ENCODE measurements around the gene CEP68.

Gene CEP68

DNA sequence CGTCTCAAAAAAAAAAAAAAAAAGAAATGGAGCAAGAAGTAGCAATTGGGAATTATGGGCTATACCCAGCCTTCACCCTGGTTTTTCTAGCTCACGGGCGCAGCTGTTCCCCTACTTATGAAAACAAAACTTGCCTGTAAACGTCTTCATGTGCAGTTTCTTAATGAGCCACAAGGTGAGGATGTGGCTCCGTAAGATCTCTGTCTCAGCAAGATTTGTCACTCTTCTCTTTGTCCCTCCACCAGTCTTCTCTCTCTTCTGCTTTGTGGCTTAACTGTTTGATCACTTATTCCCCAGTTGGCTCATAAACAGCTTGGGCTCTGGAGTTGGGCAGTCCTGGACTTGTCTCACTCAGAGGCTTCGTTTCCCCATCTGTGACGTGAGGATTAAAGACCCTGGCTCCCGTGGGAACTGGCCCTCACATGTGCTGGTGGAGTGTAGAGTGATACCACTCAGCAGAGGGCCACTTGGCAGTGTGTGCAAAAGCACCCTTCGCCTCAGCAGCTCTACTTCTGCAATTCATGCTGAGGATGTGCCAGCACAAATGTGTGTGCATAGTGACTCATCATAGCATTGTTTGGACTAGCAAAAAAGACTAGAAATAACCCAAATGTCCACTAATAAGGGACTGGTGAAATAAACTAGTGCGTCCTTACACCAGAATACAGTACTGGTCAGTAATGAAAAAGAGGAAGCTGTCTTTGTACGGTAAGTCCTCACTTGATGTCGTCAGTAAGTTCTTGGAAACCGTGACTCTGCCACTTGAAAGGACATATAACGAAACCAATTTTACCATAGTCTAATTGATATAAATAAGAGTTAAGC, 8.7 kb downstream of the CEP68 start:
- DNase-seq (ENCODE audit: insufficient read length) = peak; percentile 56
- no peak for TF ChIP-seq POLR2A (IDR thresholded peaks at IDR 0.05; ENCODE audit: low read depth, low read length)
- no peak for TF ChIP-seq TAF1 (IDR thresholded peaks at IDR 0.05; ENCODE audit: borderline replicate concordance, low read depth, low read length)
- TF ChIP-seq POLR2AphosphoS5 (IDR thresholded peaks at IDR 0.05; ENCODE audit: low read depth, low read length) = no peak
- FAIRE-seq = peak; percentile 33

DNA sequence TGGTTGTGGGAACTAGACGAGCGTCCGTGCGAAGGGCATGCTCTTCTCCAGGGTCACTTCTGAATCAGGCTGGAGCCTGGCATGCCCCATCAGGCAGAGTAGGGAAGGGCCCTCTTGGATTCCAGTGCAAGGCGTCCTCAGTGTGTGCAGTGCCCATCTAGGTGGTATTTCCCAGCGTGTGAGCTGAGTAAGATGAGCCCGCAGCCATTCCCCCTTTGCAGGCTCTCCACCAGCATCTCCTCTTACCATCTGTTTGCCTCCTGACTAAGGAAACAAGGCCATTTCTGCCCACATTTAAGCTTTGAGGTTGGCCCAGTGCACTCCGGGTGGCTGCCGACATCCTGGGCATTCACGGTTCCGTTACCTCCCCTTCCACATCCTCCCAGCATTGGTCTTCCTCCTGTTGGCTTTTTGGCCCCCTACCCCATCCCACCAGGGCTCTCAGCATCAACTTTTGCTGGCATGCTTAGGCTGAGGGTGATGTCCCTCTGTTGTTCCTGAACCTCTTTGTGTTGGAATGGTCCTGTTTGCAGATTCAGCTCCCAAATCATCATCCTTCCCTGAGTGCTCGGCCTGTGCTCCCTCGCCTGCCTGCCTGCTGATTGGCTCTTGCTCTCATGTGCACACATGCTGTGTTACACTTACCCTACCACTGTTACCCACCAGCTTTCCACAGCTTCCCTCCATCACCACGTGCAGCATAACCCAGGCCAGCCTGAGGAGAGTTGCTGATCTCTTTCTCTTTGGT, 11.8 kb downstream of the CEP68 start:
- TF ChIP-seq POLR2A (IDR thresholded peaks at IDR 0.05; ENCODE audit: low read depth, low read length) = no peak
- DNase-seq (ENCODE audit: insufficient read length) = no peak
- no peak for FAIRE-seq

DNA sequence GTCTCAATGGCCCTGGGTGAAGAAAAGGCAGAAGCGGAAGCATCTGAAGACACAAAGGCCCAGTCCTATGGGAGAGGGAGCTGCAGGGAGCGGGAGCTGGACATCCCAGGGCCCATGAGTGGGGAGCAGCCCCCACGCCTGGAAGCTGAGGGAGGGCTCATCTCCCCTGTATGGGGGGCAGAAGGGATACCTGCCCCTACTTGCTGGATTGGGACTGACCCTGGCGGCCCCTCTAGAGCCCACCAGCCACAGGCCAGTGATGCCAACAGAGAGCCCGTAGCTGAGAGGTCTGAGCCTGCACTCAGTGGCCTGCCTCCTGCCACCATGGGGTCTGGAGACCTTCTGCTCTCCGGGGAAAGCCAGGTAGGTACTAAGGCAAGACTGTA, 13.2 kb downstream of the CEP68 start:
- FAIRE-seq = no peak
- no peak for DNase-seq (ENCODE audit: insufficient read length)
- TF ChIP-seq TAF1 (IDR thresholded peaks at IDR 0.05; ENCODE audit: borderline replicate concordance, low read depth, low read length) (no peak), POLR2AphosphoS5 (IDR thresholded peaks at IDR 0.05; ENCODE audit: low read depth, low read length) (no peak), POLR2A (IDR thresholded peaks at IDR 0.05; ENCODE audit: low read depth, low read length) (no peak)

DNA sequence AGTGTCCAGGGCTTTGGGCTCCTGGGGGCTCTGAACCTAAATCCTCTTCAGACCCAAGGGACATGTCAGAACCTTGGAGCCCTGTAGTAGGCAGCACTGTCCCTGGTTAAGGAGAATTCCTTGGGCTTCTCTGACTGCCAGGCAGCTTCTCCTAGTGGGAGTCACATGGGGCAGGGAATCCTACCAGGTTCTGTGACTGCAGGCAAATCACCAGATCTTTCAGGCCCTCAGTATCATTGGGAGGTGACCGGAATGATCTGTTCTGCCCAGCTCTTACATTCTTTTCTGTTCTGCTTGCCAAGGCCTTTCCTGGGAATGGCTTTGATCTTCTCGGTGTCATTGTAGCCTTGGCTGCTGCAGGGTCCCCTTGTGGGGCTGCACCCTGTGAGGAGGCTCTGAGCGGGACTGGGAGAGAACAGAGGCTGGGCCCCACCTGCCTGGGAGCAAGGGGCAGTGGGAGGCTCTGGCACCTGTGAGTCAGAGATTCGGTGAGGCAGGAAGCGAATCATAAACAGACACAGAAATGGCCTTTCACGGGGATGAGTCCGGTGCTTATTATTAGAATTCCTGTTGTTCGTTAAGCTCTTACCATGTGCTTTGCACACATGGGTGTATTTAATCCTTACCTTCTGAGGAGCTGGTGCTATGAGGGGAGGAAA, 14.1 kb downstream of the CEP68 start:
- DNase-seq (ENCODE audit: insufficient read length) = no peak
- no peak for TF ChIP-seq TAF1 (IDR thresholded peaks at IDR 0.05; ENCODE audit: borderline replicate concordance, low read depth, low read length)
- no peak for TF ChIP-seq POLR2AphosphoS5 (IDR thresholded peaks at IDR 0.05; ENCODE audit: low read depth, low read length)
- no peak for TF ChIP-seq POLR2A (IDR thresholded peaks at IDR 0.05; ENCODE audit: low read depth, low read length)
- FAIRE-seq = no peak

DNA sequence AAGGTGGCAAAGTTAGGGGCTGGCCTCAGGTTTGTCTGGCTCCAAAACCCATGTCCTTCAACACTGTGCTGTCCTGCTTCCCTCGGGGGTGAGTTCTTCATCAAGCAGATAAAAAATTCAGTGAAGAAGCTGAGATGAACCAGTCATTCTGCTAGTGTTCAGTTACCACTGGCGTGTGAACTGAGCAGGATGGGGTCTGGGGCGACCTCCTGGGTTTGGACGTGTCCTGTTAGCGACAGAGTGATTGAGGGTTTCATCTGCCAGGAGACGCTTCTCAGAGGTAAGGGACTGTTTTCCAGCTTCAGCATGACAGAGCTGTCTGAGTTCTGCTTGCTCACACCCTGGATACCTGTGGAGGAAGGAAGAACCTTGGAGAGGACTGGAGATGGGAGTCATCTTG, 14.6 kb downstream of the CEP68 start:
- no peak for DNase-seq (ENCODE audit: insufficient read length)
- no peak for FAIRE-seq
- TF ChIP-seq TAF1 (IDR thresholded peaks at IDR 0.05; ENCODE audit: borderline replicate concordance, low read depth, low read length) = no peak
- TF ChIP-seq POLR2A (IDR thresholded peaks at IDR 0.05; ENCODE audit: low read depth, low read length) = no peak
- no peak for TF ChIP-seq POLR2AphosphoS5 (IDR thresholded peaks at IDR 0.05; ENCODE audit: low read depth, low read length)

DNA sequence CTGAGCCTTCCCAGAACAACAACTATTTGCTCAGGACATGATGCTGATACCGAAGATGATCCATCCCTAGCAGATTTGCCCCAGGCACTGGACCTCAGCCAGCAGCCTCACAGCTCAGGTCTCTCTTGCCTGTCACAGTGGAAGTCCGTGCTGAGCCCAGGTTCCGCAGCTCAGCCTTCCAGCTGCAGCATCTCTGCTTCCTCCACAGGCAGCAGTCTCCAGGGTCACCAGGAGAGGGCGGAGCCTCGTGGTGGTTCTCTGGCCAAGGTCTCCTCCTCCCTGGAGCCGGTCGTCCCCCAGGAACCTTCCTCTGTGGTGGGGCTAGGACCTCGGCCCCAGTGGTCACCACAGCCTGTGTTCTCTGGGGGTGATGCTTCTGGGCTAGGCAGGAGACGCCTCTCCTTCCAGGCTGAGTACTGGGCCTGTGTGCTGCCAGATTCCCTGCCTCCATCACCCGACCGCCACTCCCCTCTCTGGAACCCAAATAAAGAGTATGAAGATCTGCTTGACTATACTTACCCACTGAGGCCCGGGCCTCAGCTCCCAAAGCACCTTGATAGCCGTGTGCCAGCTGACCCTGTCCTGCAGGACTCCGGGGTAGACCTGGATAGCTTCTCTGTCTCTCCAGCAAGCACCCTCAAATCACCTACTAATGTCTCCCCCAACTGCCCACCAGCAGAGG, 15.4 kb downstream of the CEP68 start:
- TF ChIP-seq TAF1 (IDR thresholded peaks at IDR 0.05; ENCODE audit: borderline replicate concordance, low read depth, low read length) = no peak
- no peak for TF ChIP-seq POLR2A (IDR thresholded peaks at IDR 0.05; ENCODE audit: low read depth, low read length)
- no peak for TF ChIP-seq POLR2AphosphoS5 (IDR thresholded peaks at IDR 0.05; ENCODE audit: low read depth, low read length)
- no peak for DNase-seq (ENCODE audit: insufficient read length)
- FAIRE-seq = no peak

DNA sequence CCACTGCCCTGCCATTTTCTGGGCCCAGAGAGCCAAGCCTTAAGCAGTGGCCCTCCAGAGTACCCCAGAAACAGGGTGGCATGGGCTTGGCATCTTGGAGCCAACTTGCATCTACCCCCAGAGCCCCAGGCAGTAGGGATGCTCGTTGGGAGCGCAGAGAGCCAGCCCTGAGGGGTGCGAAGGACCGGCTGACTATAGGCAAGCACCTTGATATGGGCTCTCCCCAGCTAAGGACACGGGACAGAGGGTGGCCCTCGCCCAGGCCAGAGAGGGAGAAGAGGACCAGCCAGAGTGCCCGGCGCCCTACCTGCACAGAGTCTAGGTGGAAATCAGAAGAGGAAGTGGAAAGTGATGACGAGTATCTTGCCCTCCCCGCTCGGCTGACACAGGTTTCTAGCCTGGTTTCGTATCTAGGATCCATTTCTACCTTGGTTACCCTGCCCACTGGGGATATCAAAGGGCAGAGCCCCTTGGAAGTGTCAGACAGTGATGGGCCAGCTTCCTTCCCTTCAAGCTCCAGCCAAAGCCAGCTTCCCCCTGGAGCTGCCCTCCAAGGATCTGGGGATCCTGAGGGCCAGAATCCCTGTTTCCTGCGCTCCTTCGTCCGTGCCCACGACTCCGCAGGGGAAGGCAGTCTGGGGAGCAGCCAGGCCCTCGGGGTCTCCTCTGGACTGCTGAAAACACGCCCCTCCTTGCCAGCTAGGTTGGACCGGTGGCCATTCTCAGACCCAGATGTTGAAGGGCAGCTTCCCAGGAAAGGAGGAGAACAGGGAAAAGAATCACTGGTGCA, 16.2 kb downstream of the CEP68 start:
- TF ChIP-seq POLR2A (IDR thresholded peaks at IDR 0.05; ENCODE audit: low read depth, low read length) (no peak; the same call in 1 of the 2 replicates), POLR2AphosphoS5 (IDR thresholded peaks at IDR 0.05; ENCODE audit: low read depth, low read length) (no peak), TAF1 (IDR thresholded peaks at IDR 0.05; ENCODE audit: borderline replicate concordance, low read depth, low read length) (no peak)
- FAIRE-seq (peak; percentile 60), DNase-seq (ENCODE audit: insufficient read length) (no peak)

DNA sequence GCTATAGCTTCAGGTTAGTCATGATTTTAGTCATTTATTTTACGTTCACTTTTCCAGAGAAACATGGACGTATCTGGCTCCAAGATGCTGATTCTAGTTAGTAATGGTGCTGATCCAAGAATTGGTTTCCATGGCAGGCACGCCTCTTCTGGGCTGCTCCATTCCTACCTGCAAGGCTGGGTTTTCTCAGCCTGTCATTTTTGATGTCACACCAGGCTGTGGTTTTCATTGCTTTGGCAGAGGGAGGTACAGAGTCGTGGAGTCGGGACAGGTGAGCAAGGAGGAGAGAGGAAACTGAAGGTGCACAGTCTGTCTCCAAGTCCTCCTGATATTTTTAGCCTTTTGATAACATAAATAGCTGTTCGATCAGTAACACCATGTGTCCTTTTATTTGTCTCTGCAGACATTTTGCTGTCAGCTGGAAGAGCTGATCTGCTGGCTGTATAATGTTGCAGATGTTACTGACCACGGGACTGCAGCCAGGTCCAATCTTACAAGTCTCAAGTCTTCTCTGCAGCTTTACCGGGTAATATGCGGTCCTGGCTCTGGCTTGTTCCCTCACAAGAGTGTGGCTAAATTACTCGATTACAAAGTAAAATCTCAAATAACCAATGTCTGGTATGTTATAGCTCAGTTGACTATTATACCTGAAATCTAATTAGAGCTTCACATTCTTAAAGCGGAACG, 17.8 kb downstream of the CEP68 start:
- no peak for TF ChIP-seq POLR2AphosphoS5 (IDR thresholded peaks at IDR 0.05; ENCODE audit: low read depth, low read length)
- no peak for TF ChIP-seq TAF1 (IDR thresholded peaks at IDR 0.05; ENCODE audit: borderline replicate concordance, low read depth, low read length)
- no peak for TF ChIP-seq POLR2A (IDR thresholded peaks at IDR 0.05; ENCODE audit: low read depth, low read length)
- FAIRE-seq (no peak), DNase-seq (ENCODE audit: insufficient read length) (no peak)

DNA sequence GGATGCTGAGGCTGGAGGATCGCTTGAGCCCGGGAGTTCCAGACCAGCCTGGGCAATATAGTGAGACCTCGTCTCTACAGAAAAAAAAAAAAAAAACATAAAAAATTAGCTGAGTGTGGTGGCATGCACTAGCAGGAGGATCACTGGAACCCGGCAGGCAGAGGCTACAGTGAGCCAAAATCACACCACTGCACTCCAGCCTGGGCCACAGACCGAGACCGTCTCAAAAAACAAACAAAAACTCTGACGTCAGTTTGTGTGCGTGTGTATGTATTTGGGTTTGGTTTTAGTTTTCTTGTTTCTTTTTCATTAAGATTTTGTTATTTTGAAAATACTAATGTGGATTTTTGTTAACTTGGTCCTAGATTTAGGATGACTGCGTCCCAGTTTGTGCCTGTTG, 19.0 kb downstream of the CEP68 start:
- FAIRE-seq (no peak), DNase-seq (ENCODE audit: insufficient read length) (no peak)
- no peak for TF ChIP-seq POLR2A (IDR thresholded peaks at IDR 0.05; ENCODE audit: low read depth, low read length)

DNA sequence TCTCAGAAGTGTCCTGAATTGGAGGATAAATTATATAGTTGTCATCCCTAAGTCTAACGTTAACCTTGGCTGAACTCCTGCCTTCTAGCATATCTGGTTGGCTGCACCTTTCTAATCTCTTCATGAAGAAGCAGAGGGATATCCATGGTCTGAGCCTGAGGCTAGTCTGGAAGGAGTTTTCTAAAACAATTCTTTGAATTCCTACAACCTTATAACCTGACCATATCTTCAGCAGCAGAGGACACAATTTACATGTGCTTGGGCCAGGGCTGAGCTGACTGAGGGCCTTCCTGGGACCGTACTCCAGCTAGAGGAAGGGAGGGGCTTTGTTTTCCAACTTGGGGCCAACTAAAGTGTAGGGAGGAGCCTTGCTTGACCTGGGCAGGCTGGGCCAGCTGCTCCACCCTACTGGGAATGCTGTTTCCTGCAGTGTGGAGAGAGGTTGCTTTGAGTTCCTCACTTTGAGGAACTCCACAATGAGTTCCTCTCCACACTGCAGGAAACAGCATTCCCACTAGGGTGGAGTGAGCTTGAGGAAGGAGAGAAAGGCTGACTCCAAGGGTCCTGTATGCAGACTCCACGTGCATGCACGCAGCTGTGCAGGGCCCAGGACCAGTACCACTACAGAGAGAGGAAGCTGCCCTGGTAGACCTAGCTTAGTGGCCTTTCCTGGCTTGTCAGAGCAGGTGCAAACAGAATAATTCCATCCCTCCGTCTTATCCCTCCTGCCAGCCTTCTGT, 19.6 kb downstream of the CEP68 start:
- DNase-seq (ENCODE audit: insufficient read length) = no peak
- no peak for FAIRE-seq
- no peak for TF ChIP-seq POLR2AphosphoS5 (IDR thresholded peaks at IDR 0.05; ENCODE audit: low read depth, low read length)
- TF ChIP-seq POLR2A (IDR thresholded peaks at IDR 0.05; ENCODE audit: low read depth, low read length) = no peak
- TF ChIP-seq TAF1 (IDR thresholded peaks at IDR 0.05; ENCODE audit: borderline replicate concordance, low read depth, low read length) = no peak
